Measurements from ENCODE around the gene SCTR.
"Not testable (repeated sequence)": the region's sequence is repeated elsewhere in the genome, so short reads cannot be mapped to it uniquely, and the experiment has no call there.

SCTR gene

GRCh38 chr2:119426801-119427395 lies 97.4 kb downstream of the SCTR start:
- DNase-seq: no peak

- no peak for DNase-seq
These were observed 97.9 kb downstream of the SCTR start for GRCh38 chr2:119426396-119426675.

GRCh38 chr2:119425620-119426395 lies 98.5 kb downstream of the SCTR start:
- no peak for DNase-seq

- no peak for DNase-seq
These were observed 99.2 kb downstream of the SCTR start for GRCh38 chr2:119425119-119425405.

GRCh38 chr2:119424284-119425118 lies 99.8 kb downstream of the SCTR start:
- no peak for DNase-seq

GRCh38 chr2:119423811-119424210 lies 100.5 kb downstream of the SCTR start:
- DNase-seq: no peak

- DNase-seq: no peak
These were observed 101.2 kb downstream of the SCTR start for GRCh38 chr2:119423108-119423444.

GRCh38 chr2:119422360-119423107 lies 101.7 kb downstream of the SCTR start:
- DNase-seq: no peak

GRCh38 chr2:119421741-119422140 lies 102.5 kb downstream of the SCTR start:
- no peak for DNase-seq

- no peak for DNase-seq
These were observed 103.0 kb downstream of the SCTR start for GRCh38 chr2:119421304-119421703.

- no peak for DNase-seq
These were observed 104.3 kb downstream of the SCTR start for GRCh38 chr2:119419803-119420508.

GRCh38 chr2:119419065-119419464 lies 105.2 kb downstream of the SCTR start:
- DNase-seq: no peak

- no peak for DNase-seq
These were observed 106.4 kb downstream of the SCTR start for GRCh38 chr2:119417908-119418307.

GRCh38 chr2:119416299-119416923 lies 107.9 kb downstream of the SCTR start:
- DNase-seq: no peak

GRCh38 chr2:119415630-119416029 lies 108.7 kb downstream of the SCTR start:
- DNase-seq: no peak

GRCh38 chr2:119414894-119415293 lies 109.4 kb downstream of the SCTR start:
- DNase-seq: no peak

GRCh38 chr2:119409506-119409905 lies 114.8 kb downstream of the SCTR start:
- no peak for DNase-seq

- DNase-seq: no peak
These were observed 116.1 kb downstream of the SCTR start for GRCh38 chr2:119408221-119408619.

- DNase-seq: no peak
These were observed 116.7 kb downstream of the SCTR start for GRCh38 chr2:119407430-119408220.

GRCh38 chr2:119405151-119405550 lies 119.1 kb downstream of the SCTR start:
- DNase-seq: no peak

- not testable (repeated sequence) for DNase-seq
These were observed 120.7 kb downstream of the SCTR start for GRCh38 chr2:119403618-119404017.

Data from activated T-cell treated with anti-CD3 and anti-CD28 coated beads, Interleukin-2, amount 50 U/mL, for 1 hour (primary cell).